ENCODE data around the gene KIAA1755.

Gene KIAA1755

GRCh38 chr20:38210741-38211140 is 49.8 kb downstream of the KIAA1755 start:
- POLR2A ChIA-PET (ENCODE audit: low non-redundant PET) = no interaction called here
- CTCF ChIA-PET = interaction anchor here (2.9 kb wide), 1 partner anchor 11 kb away, joined by 12 read pairs; no protein-coding TSS in a partner anchor
- TF ChIP-seq CTCF (conservative IDR thresholded peaks at IDR 0.05; ENCODE audit: low read depth) = no peak
- peak; percentile 70 for DNase-seq (ENCODE audit: low spot score)
- H3K27ac ChIP-seq = peak overlapping the region; percentile 49

- ChIA-PET CTCF (interaction anchor here (0.5 to 2.9 kb wide), 3 partner anchors 10 to 453 kb away, joined by 4 to 12 read pairs (median 5); no protein-coding TSS in a partner anchor), POLR2A (ENCODE audit: low non-redundant PET) (no interaction called here)
- no peak for TF ChIP-seq CTCF (conservative IDR thresholded peaks at IDR 0.05; ENCODE audit: low read depth)
- no peak for DNase-seq (ENCODE audit: low spot score)
- no peak overlapping the region for H3K27ac ChIP-seq
Measured at GRCh38 chr20:38209736-38210405, 50.7 kb downstream of the KIAA1755 start.

GRCh38 chr20:38209054-38209675 is 51.4 kb downstream of the KIAA1755 start:
- no peak for TF ChIP-seq CTCF (conservative IDR thresholded peaks at IDR 0.05; ENCODE audit: low read depth)
- DNase-seq (ENCODE audit: low spot score) = no peak
- no peak overlapping the region for H3K27ac ChIP-seq
- ChIA-PET POLR2A (ENCODE audit: low non-redundant PET) (no interaction called here), CTCF (interaction anchor here (1.6 to 2.9 kb wide), 2 partner anchors 10 to 12 kb away, joined by 4 to 12 read pairs; no protein-coding TSS in a partner anchor)

- ChIA-PET CTCF (interaction anchor here (1.4 kb wide), 1 partner anchor 13 kb away, joined by 3 read pairs; no protein-coding TSS in a partner anchor), POLR2A (ENCODE audit: low non-redundant PET) (no interaction called here)
- no peak overlapping the region for H3K27ac ChIP-seq
- DNase-seq (ENCODE audit: low spot score) = no peak
- no peak for TF ChIP-seq CTCF (conservative IDR thresholded peaks at IDR 0.05; ENCODE audit: low read depth)
Measured at GRCh38 chr20:38208523-38208922, 52.0 kb downstream of the KIAA1755 start.

- CTCF ChIA-PET = interaction anchor here (0.6 to 1.4 kb wide), 3 partner anchors 12 to 135 kb away, joined by 3 to 6 read pairs (median 4); no protein-coding TSS in a partner anchor
- no peak for TF ChIP-seq CTCF (conservative IDR thresholded peaks at IDR 0.05; ENCODE audit: low read depth)
- POLR2A ChIA-PET (ENCODE audit: low non-redundant PET) = no interaction called here
Measured at GRCh38 chr20:38208088-38208487, 52.4 kb downstream of the KIAA1755 start.

GRCh38 chr20:38207621-38208020 is 52.9 kb downstream of the KIAA1755 start:
- ChIA-PET CTCF (interaction anchor here (0.6 to 1.4 kb wide), 3 partner anchors 12 to 134 kb away, joined by 3 to 6 read pairs (median 4); no protein-coding TSS in a partner anchor), POLR2A (ENCODE audit: low non-redundant PET) (no interaction called here)
- DNase-seq (ENCODE audit: low spot score) = no peak
- TF ChIP-seq CTCF (conservative IDR thresholded peaks at IDR 0.05; ENCODE audit: low read depth) = no peak
- no peak overlapping the region for H3K27ac ChIP-seq

More at GRCh38 chr20:38208088-38208487, 52.4 kb downstream of the KIAA1755 start:
- no peak for DNase-seq (ENCODE audit: low spot score)
- no peak overlapping the region for H3K27ac ChIP-seq

Measured in RWPE1 (cell line).